GM19351 (cell line): ENCODE measurements around the gene IL15RA.
"Not testable (repeated sequence)": the region's sequence is repeated elsewhere in the genome, so short reads cannot be mapped to it uniquely, and the experiment has no call there.

ENCODE experiments used
- ATAC-seq: cut with Tn5 transposase; IDR thresholded peaks from one replicate; pipeline ENCODE4 v1.9.1; 2021; ENCODE audit warnings: mild to moderate bottlenecking, moderate library complexity; ENCODE audit not compliant: unreplicated experiment

IL15RA gene

DNA sequence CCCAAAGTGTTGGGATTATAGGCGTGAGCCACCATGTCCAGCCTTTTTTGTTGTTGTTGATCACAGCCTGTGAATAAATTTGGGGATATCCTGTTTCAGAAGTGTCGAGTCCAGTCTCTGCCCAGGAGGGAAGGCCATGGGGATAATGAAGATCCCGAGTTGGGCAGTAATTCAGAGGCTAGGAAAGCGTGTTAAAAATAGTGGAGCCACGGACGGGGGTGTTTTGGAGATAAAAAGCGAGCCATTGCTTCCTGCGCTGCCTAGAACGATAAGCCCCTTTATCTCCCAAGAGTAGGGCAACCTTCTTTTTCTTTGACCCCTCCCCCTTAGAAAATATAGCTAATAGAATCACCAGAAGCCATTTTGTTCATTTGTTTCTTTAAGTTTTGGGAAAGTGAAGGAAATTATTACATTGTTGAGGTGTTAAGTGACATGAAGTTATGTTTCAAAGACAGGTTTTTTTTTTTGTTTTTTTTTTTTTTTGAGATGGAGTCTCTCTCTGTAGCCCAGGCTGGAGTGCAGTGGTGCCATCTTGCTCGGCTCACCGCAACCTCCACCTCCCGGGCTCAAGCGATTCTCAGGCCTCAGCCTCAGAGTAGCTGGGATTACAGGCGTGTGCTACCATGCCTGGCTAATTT, 43.3 kb downstream of the IL15RA start:
- no peak for ATAC-seq

DNA sequence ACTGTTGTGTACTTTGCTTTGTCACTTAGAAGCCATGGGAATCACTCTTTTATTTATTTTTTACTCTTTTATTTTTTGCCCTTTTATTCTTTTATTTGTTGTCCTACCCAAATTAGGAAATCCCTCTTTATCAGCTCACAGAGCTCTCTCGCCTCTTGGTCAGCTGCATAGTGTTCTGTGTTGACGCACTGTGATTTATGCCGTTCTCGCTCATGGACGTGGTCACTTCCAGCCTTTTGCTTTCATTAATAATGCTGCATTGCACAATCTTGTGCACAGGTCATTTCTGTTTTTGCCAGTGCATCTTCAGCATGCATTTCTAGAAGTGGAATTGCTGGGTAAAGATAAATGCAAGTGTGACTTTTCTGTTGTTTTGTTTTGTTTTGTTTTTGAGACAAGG, 45.0 kb downstream of the IL15RA start:
- no peak for ATAC-seq

DNA sequence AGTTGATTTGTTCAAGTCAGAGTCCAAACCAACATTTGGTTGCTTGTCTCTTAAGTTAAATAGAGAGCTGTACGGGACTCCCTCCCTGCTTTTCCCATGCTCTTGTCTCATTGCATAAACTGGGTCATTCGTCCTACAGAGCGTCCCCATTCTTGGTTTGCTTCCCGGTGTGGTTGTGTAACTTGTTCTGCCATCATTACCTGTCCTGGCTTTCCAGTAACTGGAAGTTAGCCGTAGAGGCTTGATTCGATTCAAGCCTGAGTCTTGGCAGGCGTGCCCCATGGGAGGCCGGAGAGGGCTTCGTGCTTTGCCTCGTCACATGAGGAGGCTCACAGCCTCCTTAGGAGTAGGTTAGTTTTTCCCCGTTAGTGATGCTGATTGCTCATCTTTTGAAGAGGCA, 47.1 kb downstream of the IL15RA start:
- no peak for ATAC-seq

DNA sequence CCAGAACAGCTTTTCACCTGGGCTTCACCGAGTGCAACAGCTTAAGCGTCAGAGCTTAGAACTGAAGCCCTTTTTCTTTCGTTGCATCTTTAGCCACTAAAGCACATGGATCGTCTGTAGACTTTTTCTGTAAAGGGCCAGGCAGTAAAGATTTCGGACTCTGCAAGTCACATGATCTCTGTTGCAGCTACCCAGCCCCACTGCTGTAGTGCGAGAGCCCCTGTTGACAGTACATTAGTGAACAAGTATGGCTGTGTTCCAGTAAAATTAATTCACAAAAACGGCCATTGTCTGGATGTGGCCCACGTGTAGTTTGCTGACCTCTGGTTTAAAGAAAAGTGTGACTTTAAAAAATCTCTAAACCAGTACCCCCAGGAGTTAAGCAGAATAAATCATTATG, 47.9 kb downstream of the IL15RA start:
- no peak for ATAC-seq

- no peak for ATAC-seq
These were observed 50.0 kb downstream of the IL15RA start for GRCh38 chr10:5927306-5927705.

GRCh38 chr10:5924889-5925288, 52.5 kb downstream of the IL15RA start:
- no peak for ATAC-seq

DNA sequence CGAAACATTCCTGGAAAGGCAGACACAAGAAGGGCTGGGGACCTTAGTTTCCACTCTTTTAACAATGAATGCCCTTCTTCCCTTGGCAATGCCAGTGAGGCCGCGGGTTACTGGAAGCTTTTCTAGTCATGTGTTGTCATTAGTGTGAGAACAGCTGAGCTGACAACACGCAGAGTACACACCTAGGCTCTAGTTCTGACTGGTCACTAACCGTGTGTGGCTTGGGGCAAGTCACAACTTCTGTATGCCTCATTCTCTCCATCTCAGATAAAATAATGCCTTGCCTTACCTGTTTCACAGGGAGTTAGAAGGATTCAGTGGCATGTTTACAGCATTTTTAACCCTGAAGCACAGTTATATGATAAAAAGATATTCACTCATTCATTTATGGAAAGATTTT, 55.6 kb downstream of the IL15RA start:
- no peak for ATAC-seq

DNA sequence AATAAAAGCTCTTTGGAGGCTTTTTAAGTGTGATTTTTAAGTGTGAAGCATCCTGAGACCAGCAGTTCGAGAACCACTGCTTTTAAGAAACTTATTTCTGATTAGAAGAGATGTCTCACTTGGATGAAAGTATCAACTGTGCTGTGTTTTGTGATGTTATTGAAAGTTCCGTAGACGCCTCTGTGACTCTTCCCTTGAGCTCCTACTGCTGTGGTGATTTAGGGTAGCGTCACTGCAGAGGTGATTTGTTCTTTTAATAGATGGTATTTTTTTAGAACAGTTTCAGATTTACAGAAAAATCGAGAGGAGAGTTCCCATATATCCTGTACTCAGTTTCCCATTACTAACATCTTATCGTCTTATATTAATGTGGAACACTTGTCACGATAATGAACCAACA, 57.8 kb downstream of the IL15RA start:
- ATAC-seq = no peak

DNA sequence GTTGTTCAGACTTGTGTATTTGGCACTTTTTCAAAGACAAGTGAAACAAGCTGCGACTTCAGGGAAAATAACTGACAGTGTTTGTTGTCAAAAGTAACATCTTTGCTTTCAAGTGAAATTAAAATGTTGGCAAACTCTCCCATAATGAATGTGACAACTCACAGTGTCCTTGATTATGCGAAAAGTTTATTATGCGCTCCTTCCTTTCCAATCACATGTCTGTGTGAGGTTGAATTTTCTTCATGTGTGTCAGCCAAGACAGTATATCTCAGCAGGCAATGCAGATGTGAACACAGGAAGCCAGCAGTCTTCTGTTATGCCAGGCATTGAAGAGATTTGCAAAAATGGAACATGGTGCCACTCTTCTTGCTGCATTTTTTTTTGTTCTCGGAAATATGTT, 58.6 kb downstream of the IL15RA start:
- ATAC-seq = no peak

GRCh38 chr10:5917305-5917704, 60.0 kb downstream of the IL15RA start:
- ATAC-seq = no peak

GRCh38 chr10:5915451-5915850, 61.9 kb downstream of the IL15RA start:
- no peak for ATAC-seq

DNA sequence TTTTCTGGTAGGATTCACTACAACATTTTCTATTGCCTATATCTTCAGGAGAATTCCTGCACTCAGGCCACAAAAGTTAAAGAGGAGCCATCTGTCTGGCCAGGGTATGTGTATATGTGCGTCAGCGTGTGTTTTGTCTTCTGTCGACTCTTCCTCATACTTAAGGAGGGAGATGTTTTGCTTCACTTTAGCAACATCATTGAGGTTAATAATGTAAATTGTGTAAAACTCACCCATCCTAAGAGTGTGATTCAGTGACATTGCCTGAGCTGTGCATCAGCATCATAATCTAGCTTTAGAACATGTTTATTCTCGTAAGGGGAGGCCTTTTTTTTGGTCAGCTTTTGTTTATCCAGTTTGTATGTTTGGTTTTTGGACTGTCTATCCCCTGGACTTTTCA, 63.6 kb downstream of the IL15RA start:
- no peak for ATAC-seq

DNA sequence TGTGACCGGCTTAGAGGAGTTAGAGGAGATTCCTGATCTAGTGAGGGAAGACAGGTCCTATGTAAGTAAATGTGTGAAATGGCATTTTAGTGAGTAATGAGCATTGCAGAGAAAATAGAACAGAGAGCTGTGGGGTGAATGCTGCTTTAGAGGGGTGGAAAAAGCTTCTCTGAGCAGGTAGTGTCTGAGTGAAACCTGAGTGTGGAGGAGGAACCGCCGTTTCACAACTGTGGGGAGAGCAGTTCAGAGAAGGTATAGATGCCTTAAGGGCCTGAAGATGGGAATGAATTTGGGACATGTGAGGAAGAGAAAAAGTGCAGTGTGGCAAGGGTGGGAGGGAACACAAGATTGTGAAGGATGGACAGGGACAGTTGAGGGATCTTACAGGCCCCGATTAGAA, 65.7 kb downstream of the IL15RA start:
- ATAC-seq = no peak

DNA sequence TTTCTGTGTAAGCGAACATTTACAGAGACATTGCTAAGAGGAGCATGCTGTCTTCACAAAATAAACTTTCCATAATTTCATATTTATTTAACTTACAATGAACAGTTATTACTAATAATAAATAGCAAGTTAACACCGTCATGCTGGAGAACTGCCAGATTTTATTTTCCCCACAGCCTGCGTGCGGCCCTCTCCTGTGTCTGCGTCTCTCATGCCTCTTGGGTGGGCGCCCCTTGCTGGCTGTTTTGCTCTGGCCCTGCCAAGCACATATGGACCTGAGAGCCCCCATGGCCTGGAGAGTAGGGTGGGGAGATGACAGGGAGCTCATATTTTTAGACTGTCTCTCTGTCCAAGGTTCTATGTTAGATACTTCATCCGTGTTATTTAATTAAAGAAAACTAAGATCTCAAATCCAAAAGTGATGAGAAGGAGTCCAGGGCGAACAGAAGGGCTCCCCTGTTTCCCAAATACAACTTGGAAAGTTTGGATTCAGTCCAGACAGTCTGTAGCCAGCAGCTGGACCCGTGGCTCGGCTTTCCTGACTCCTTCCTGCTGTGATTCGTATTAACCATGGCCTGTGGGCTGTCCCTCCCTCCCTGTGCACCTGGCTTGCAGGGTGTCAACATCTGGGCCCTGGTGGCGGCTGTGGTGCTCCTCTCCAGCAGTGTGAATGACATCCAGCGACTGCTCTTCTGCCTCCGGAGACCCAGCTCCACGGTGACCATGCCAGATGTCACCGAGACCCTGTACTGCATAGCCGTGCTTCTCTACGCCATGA, 66.8 kb downstream of the IL15RA start:
- ATAC-seq = no peak

GRCh38 chr10:5908676-5909075, 68.7 kb downstream of the IL15RA start:
- not testable (repeated sequence) for ATAC-seq

- no peak for ATAC-seq
These were observed 70.7 kb downstream of the IL15RA start for GRCh38 chr10:5906651-5907050.

- ATAC-seq = no peak
These were observed 71.4 kb downstream of the IL15RA start for GRCh38 chr10:5905854-5906507.

GRCh38 chr10:5904227-5904626, 73.1 kb downstream of the IL15RA start:
- peak; percentile 96 for ATAC-seq

DNA sequence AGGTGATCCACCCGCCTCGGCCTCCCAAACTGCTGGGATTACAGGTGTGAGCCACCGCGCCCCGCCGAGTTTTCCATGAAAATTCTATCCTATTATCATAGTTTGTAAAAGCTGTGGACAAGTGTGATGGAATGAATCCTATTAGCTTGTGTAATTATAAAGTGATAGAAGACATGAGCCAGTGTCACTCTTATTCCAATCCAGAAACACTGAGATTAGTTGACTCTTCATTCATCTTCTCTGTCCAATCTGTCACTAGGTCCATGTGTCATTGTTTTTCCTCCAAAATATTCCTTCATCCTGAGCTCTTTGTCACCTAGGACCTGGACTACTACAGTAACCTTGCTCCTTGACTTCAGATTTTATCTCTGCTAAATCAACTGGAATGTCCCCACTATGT, 73.8 kb downstream of the IL15RA start:
- no peak for ATAC-seq

DNA sequence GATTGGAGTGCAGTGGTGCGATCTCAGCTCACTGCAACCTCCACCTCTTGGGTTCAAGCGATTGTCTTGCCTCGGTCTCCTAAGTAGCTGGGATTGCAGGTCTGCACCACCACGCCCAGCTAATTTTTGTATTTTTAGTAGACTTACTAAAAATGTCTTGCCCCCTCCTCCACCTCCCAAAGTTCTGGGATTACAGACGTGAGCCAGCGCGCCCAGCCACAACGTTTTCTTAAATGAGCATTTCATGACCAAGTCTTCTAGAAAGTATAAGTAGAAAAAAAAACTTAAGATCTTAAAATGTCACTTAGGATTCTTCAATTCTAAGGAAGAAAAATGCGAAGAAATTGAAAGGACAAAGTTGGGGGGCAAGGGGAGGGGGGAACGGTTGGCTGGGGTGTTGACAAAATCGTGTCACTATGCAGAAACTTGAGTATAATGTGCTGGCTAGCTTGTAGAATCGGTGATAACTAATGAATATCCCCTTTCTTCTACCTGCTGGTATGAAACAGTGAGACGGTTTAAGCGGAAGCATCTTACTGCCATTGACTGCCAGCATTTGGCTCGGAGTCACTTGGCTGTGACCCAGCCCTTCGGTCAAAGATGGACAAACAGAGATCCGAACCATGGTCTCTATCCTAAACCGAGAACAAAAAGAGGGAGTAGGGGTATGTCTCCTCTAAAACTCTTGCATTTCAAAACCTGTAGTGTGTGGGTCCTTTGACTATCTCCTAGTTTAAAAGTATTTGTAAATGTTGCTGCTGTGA, 74.7 kb downstream of the IL15RA start:
- no peak for ATAC-seq
